HG03520 (cell line): ENCODE results near the gene CGB7.
"Not testable (repeated sequence)": the region's sequence is repeated elsewhere in the genome, so short reads cannot be mapped to it uniquely, and the experiment has no call there.

Source experiments
- ATAC-seq: cut with Tn5 transposase; IDR thresholded peaks from one replicate; pipeline ENCODE4 v1.9.1; 2021; ENCODE audit warnings: mild to moderate bottlenecking, moderate library complexity; ENCODE audit not compliant: unreplicated experiment

The CGB7 gene

DNA sequence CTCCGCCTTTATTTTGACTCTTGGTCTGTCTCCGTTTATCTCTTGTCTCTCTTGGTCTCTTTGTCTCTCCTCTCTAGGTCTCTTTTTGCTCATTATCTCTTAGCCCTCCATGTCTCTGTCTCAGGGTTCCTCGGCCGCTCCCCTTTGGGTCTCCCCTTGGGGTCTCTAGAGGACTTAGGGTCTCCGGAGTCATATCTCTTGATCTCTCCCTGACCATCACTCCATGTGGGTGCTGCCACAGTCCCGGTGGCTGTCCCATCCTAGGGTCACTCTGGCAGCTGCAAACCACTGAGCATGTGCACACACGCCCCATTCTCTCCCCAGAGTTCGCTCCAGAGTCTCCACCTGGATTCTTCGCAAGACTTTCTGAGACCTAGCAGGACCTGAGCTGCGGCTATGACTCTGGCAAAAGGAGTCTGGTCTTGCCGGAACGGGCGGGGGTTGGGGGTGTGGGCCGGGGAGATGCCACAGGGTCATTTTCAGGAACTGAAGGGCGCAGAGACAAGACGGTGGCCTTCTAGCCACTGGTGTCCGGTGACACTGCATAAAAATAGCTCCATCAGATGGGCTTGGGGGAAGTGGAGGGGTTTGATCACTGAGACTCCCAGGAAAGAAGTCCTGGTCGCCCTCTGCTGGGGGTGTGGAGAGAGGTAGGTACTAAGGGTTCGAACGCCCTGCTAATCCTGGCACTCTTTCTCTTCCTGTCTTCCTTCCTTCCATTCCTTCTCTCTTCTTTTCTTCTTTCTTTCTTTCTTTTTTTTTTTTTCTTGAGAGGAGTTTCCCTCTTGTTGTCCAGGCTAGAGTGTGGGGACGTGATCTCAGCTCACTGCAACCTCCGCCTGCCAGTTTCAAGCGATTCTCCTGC is 16.2 kb upstream of the CGB7 start:
- no peak for ATAC-seq

- ATAC-seq, result no peak
These were observed 14.5 kb upstream of the CGB7 start for GRCh38 chr19:49071860-49072547.

GRCh38 chr19:49070416-49070815 is 12.9 kb upstream of the CGB7 start:
- no peak for ATAC-seq

DNA sequence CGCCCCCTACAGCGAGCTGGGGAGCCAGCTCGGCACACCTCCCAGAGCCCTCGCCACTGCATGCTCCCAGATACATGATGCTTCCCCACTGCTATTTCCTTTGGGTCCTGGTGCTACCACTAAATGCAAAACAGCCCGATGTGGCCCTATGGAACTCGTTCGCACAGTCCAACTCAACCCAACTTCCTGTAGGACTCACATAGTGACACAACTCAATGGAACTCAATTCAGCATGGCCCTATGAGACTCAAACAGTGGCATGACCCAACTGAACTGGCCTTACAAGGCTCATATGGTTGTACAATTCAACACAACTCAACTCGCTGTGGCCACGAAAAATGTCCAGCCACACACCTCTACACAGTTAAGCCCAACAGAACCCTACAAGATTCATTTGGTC is 11.5 kb upstream of the CGB7 start:
- ATAC-seq, result no peak

- ATAC-seq, result no peak
These were observed 10.0 kb upstream of the CGB7 start for GRCh38 chr19:49067554-49067953.

- no peak for ATAC-seq
These were observed 8.5 kb upstream of the CGB7 start for GRCh38 chr19:49065905-49066512.

GRCh38 chr19:49064768-49065611 is 7.4 kb upstream of the CGB7 start, which contains the start of gene NTF4:
Gene NTF4 (minus strand): TSS chr19:49064818. CDS start chr19:49061997, 2,821 bp downstream.
- no peak for ATAC-seq

DNA sequence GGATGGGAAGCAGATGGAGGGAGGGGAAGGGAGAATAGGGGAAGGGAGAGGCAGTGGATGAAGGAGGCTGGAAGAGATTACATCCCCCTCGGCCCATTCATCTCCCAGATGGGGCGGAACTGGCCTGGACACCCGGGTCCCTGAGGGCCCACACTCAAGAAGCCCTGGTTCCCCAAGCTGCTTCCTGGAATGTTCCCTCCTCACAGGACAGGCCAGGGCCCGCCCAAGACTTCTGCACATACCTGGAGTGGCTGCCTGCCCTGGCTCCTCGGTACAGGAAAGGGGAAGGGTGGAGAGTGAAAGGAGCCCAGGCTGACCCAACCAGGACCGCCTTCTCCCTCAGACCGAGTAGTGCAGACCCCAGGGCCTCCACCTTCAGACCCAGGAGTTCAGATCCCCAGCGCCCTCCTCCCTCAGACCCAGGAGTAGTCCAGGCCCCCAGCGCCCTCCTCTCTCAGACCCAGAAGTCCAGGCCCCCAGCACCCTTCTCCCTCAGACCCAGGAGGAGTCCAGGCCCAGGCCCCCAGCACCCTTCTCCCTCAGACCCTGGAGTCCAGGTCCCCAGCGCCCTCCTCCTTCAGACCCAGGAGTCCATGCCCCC is 6.6 kb upstream of the CGB7 start:
- no peak for ATAC-seq

GRCh38 chr19:49061445-49061844 is 3.9 kb upstream of the CGB7 start:
- no peak for ATAC-seq

GRCh38 chr19:49061000-49061399 is 3.5 kb upstream of the CGB7 start:
- ATAC-seq, result no peak

DNA sequence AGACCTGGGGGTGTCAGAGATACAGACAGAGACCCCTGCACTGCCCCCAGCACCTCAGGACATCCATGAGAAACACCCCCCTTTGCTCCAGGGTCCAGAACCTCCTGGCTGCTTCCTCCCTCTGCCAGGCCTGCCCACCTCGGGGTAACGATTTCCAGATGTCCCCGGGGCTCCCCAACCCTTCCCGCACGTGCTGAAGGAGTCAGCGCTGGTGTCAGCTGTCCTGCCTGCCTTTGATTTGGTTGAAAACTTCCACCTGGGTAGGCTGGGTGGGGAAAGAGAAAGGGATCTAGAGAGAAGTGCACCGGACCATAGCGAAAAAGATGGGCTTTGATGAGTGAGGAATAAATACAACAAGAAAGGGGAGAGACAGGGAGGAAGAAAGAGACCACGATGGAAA is 1.5 kb upstream of the CGB7 start:
- ATAC-seq, result no peak

DNA sequence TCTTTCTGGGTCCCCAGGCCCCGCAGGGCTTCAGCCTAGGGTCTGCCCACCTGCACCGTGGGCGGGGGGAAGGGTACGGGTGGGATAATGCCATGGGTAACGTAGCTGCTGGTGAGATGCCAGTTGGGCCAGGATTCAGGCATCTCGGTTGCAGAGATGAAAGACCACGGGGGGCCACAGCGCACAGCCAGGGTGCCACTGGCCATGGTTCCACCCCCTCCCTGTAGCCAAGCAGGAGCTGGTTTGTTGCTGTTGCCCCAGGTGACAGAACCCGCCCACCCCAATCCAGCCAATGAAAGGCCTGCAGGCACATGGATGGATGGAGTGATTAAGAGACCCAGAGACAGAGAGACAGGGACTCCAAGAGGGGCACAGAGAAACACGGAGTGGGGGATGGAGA is 1.0 kb upstream of the CGB7 start:
- ATAC-seq, result no peak

DNA sequence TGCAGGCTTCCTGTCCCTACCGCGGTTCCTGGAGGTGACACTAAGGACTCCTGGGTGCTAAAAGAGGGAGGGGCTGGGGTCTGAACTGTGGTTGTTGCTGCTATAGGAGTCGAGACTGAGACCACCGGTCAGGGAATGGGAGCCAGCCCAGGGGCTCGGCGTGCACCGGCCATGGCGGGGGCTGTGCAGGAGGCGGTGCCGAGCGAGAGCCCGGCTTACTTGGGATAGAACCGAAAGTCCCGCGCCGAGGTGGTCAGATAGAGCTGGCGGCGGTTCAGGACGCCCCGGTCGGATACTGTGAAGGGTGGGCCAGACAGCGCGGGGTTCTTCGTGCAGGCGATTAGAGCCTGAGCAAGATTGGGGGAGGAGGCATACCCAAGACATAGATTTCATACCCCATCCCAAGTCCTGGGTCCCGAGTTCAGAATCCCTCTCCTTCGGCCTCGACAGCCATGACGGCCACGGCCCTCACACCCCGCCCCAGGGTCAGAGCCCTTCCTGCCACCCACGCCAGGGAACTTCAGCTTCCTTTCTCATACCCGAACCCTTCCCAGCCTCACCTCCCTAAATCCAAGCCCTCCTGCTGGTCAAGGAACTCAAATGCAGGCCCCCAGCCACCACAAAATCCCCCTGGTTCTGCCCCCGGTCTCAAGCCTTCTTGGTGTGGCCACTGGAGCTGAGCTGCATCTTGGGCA is 500 bp downstream of the CGB7 start:
- ATAC-seq, result not testable (repeated sequence)

DNA sequence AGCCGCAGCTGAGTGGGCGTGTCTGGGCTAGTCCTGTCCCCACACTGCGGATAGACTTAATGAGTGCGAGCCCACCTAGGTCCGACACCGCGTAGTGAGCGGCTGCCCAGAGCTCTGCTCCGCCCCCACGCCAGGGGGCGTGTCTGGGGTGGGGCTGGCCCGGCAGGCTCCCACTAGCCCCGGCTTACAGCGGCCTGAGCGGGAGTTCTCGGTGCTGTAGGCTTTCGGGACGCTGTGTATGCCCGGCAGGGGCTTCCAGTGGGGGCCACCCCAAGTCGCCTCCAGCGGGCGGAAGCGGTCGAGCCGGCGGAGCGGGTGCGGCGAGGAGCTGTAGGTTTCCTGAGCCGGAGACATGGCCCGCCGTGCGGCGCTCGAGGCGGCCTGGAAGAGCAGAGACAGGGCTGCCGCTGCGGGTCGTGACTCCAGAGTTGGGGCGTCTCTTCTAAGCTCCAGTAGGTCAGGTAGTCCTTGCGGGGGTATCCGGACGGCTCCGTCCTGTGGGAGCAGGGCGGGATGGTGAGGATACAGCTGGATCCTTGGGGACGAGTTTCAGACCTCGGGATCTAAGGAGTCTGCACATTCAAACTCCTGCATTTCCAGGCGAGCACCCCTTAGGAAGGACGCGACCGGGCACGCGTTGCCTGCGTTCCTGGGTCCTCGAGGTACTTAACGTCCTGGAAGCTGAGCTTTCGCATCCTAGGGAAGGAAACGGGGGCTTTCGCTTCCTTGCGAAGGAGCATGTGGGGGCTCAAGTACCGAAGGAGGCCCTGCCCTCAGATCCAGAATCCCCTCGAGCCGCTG is 1.2 kb downstream of the CGB7 start:
- ATAC-seq, result no peak

DNA sequence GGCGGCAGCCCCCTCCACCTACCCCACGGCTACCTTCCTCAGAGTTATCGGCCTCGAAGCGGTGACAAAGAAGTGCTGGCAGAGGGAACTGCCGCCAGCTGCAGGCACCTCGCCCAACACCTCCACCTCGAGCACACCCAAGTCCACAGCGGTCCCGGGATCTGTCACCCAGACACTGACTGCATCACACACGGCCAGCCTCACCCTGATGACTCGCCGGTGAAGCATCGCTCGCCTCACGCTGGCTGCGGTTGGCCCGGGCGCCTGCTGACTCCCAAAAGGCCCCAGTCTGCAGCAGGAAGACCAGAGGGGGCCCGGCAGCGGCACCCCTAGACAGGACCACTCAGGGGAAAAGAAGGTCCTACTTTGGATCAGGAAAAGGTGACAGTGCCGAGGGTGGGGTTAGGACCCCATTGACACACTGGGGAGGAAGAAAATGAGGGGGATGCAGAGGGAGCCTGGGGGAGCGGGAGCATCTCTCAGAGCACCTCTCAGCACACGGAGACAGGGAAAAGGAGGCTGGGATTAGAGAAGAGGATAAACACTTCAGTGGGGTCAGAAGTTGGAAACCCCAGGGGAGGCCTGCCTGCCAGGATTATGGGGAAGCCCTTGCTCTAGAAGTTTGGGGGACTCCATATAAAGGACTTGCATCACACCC is 7.0 kb downstream of the CGB7 start:
- not testable (repeated sequence) for ATAC-seq

GRCh38 chr19:49049834-49050233 is 7.7 kb downstream of the CGB7 start:
- ATAC-seq, result not testable (repeated sequence)

GRCh38 chr19:49049011-49049410 is 8.5 kb downstream of the CGB7 start, which contains the start of gene CGB8:
Gene CGB8 (minus strand): TSS chr19:49049111. CDS start chr19:49048739, 372 bp downstream.
- not testable (repeated sequence) for ATAC-seq

GRCh38 chr19:49043548-49043947 is 14.0 kb downstream of the CGB7 start, which contains the start of gene CGB5:
Gene CGB5 (plus strand): TSS chr19:49043848. CDS start chr19:49044210, 362 bp downstream.
- ATAC-seq, result not testable (repeated sequence)
